Esophagus squamous epithelium (tissue), 5 donors: ENCODE results near the gene FAM131B. TPM values are rescaled to one million over a fixed set of nuclear protein-coding genes. Genes with fewer than 3 reads are reported as not detected.

Experiments
- DNase-seq: peaks from one replicate; lab custom pipeline; 2025; lab: John Stamatoyannopoulos, UW
- H3K27ac ChIP-seq, 4 donors: fragments of 200-600 bp; sonication (generic); one replicate each; pipeline ENCODE4 v1.5.1; 2016 to 2019; ENCODE audit warnings: mild to moderate bottlenecking in 1 of 4
- H3K27me3 ChIP-seq, 4 donors: fragments of 200-600 bp; sonication (generic); 1 replicate in 3 of 4; 2 replicates in 1 of 4; pipeline versions ENCODE4 v1.5.1 to v1.6.0; 2017 to 2021; ENCODE audit warnings: antibody characterized with exemption in 1 of 4
- H3K36me3 ChIP-seq, 3 donors: fragments of 200-600 bp; sonication (generic); one replicate each; pipeline ENCODE4 v1.5.1; 2016 to 2019
- H3K4me1 ChIP-seq, 3 donors: fragments of 200-600 bp; sonication (generic); one replicate each; pipeline ENCODE4 v1.5.1; 2017 to 2019
- H3K4me3 ChIP-seq, 4 donors: fragments of 200-600 bp; sonication (generic); 1 replicate in 3 of 4; 2 replicates in 1 of 4; pipeline ENCODE4 v1.5.1; 2016 to 2019; ENCODE audit warnings: mild to moderate bottlenecking in 2 of 4, moderate library complexity in 1 of 4
- H3K9me3 ChIP-seq, 3 donors: fragments of 200-600 bp; sonication (generic); one replicate each; pipeline ENCODE4 v1.5.1; 2016 to 2019
- CTCF ChIP-seq, 6 experiments: fragments of 450-650 bp in 4 of 6; fragments of 200-600 bp in 2 of 6; sonication (generic) in 2 of 6; IDR thresholded peaks; one replicate each; pipeline ENCODE4 v1.5.1; 2016 to 2019; ENCODE audit warnings: antibody characterized with exemption in 6 of 6, mild to moderate bottlenecking in 4 of 6, moderate library complexity in 4 of 6
- POLR2A ChIP-seq, 4 donors: fragments of 450-650 bp; IDR thresholded peaks; one replicate each; pipeline ENCODE4 v1.6.1; 2017; ENCODE audit warnings: antibody characterized with exemption in 4 of 4, mild to moderate bottlenecking in 4 of 4, moderate library complexity in 3 of 4
- WGBS, 2 donors: methylation state at CpG; one replicate each; pipeline ENCODE4 v1.1.5; 2018; 5-methylcytosine and 5-hydroxymethylcytosine counted together
- intact Hi-C: fragments of 100-400 bp; cut with DNase I; formaldehyde crosslinking; loops from one replicate; pipeline ENCODE4 v1.15.0; 2022
- total RNA-seq, 4 donors: library from RNA; depleted of rRNA; stranded (reverse); fragments of >200 nt; gene quantifications; one replicate each; pipeline ENCODE4 v1.1.0, GENCODE V29; 2016
- donor health status: DM: yes; HTN: yes; CAD: no.

Gene FAM131B
- total RNA-seq, 4 donors from 2014 or later = 0.09 to 0.76 (median 0.46) TPM

- peaks cover 0 to 14% (median 0%) of the 10 kb centered on the region in 3 donors for H3K36me3 ChIP-seq
- peaks cover 33 to 75% (median 58%) of the 10 kb centered on the region in 3 donors for H3K4me1 ChIP-seq
- no peak for TF ChIP-seq POLR2A (IDR thresholded peaks at IDR 0.05)
- TF ChIP-seq CTCF (IDR thresholded peaks at IDR 0.05) = peak in 1 of 6 experiments; percentile 0
- peak overlapping the region; percentile 98 to 100 (median 98) for H3K4me3 ChIP-seq
- no peaks in the 10 kb centered on the region for H3K27me3 ChIP-seq
- H3K9me3 ChIP-seq = no peaks in the 10 kb centered on the region
- 0% methylated on average over 2 to 10 of the region's 64 CpGs for WGBS, 2 donors
- intact Hi-C loops = no loop called here
- DNase-seq = no peak
- H3K27ac ChIP-seq = peak overlapping the region; percentile 93 to 100 (median 100)
Measured at GRCh38 chr7:143381427-143382125, 19.1 kb upstream of the FAM131B start.

- peak; percentile 51 to 89 (median 66) for TF ChIP-seq POLR2A (IDR thresholded peaks at IDR 0.05)
- TF ChIP-seq CTCF (IDR thresholded peaks at IDR 0.05) = peak in 1 of 6 experiments; percentile 1
- Histone ChIP-seq H3K4me3 (peak within 1 kb of the TSS; percentile 98 to 100 (median 98)), H3K9me3 (no peaks in the 10 kb centered on the region), H3K27ac (peak within 1 kb of the TSS; percentile 93 to 100 (median 100)), H3K36me3 (peaks cover 0 to 14% (median 0%) of the 10 kb centered on the region in 3 donors), H3K27me3 (no peaks in the 10 kb centered on the region), H3K4me1 (peaks cover 28 to 71% (median 54%) of the 10 kb centered on the region in 3 donors)
- DNase-seq = peak; percentile 96
- WGBS, 2 donors = no CpG with 5 or more reads among the region's 72 CpGs
- intact Hi-C loops = no loop called here
Measured at GRCh38 chr7:143380646-143381426, 18.3 kb upstream of the FAM131B start, which contains the start of gene ZYX. TSS of gene ZYX (plus strand) at chr7:143381345. CDS start at chr7:143381572, 227 bp downstream.

- H3K27ac ChIP-seq = peak overlapping the region; percentile 93 to 100 (median 100)
- 0% methylated on average over 4 to 24 of the region's 35 CpGs for WGBS, 2 donors
- intact Hi-C loops = no loop called here
- H3K27me3 ChIP-seq = no peaks in the 10 kb centered on the region
- peaks cover 28 to 71% (median 58%) of the 10 kb centered on the region in 3 donors for H3K4me1 ChIP-seq
- peak overlapping the region; percentile 98 to 100 (median 98) for H3K4me3 ChIP-seq
- TF ChIP-seq POLR2A (IDR thresholded peaks at IDR 0.05) (no peak), CTCF (IDR thresholded peaks at IDR 0.05) (peak; percentile 87 to 92 (median 90))
- no peaks in the 10 kb centered on the region for H3K9me3 ChIP-seq
- H3K36me3 ChIP-seq = peaks cover 0 to 14% (median 0%) of the 10 kb centered on the region in 3 donors
- peak; percentile 22 for DNase-seq
Measured at GRCh38 chr7:143380260-143380645, 17.7 kb upstream of the FAM131B start.

GRCh38 chr7:143379611-143380259 lies 17.2 kb upstream of the FAM131B start:
- Histone ChIP-seq H3K4me1 (peaks cover 28 to 71% (median 58%) of the 10 kb centered on the region in 3 donors), H3K27me3 (no peaks in the 10 kb centered on the region), H3K36me3 (peaks cover 0 to 14% (median 0%) of the 10 kb centered on the region in 3 donors), H3K4me3 (peak overlapping the region; percentile 98 to 100 (median 98)), H3K27ac (peak overlapping the region; percentile 93 to 100 (median 100)), H3K9me3 (no peaks in the 10 kb centered on the region)
- WGBS, 2 donors = 12 to 14% methylated on average over 11 to 13 of the region's 15 CpGs
- intact Hi-C loops = no loop called here
- TF ChIP-seq CTCF (IDR thresholded peaks at IDR 0.05) (no peak), POLR2A (IDR thresholded peaks at IDR 0.05) (no peak)
- no peak for DNase-seq
